ENCODE data around the gene CADPS. TPM values are rescaled to one million over a fixed set of nuclear protein-coding genes. Genes with fewer than 3 reads are reported as not detected.

CADPS gene
- total and polyA plus RNA-seq, 2 experiments from 2014 or later = 2.8 to 8.1 TPM

DNA sequence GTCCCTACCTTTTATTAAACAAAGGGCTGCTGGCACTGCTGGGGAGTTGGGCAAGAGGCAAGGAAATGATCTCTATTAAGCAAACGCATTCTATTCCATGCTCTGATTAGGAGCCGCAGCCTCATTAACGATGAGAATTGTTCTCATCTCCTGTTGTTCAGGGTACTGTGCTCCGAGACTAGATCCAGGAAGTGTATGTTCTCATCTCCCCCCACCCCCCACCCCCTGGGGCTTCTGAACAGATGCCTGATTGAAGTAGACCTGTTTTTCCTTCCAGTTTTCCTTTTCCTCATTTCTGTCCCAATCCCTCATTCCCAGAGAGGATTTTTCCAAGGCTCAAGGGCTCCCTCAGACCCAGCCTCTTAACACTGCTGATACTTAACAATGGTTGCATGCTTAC, 420.3 kb downstream of the CADPS start:
- WGBS (ENCODE audit: low lambda C conversion rate, missing lambda C conversion rate) = 77% methylated on average over 4 of the region's 4 CpGs
- TF ChIP-seq, protein P1, sequence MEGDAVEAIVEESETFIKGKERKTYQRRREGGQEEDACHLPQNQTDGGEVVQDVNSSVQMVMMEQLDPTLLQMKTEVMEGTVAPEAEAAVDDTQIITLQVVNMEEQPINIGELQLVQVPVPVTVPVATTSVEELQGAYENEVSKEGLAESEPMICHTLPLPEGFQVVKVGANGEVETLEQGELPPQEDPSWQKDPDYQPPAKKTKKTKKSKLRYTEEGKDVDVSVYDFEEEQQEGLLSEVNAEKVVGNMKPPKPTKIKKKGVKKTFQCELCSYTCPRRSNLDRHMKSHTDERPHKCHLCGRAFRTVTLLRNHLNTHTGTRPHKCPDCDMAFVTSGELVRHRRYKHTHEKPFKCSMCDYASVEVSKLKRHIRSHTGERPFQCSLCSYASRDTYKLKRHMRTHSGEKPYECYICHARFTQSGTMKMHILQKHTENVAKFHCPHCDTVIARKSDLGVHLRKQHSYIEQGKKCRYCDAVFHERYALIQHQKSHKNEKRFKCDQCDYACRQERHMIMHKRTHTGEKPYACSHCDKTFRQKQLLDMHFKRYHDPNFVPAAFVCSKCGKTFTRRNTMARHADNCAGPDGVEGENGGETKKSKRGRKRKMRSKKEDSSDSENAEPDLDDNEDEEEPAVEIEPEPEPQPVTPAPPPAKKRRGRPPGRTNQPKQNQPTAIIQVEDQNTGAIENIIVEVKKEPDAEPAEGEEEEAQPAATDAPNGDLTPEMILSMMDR (IDR thresholded peaks at IDR 0.05; ENCODE audit: poor library complexity) = no peak
- TF ChIP-seq EZH2 (IDR thresholded peaks at IDR 0.05; ENCODE audit: borderline replicate concordance) (no peak), EZH2phosphoT487 (IDR thresholded peaks at IDR 0.05; ENCODE audit: low read depth, severe bottlenecking, unreplicated experiment) (no peak)
- H2AFZ ChIP-seq = no peak overlapping the region

DNA sequence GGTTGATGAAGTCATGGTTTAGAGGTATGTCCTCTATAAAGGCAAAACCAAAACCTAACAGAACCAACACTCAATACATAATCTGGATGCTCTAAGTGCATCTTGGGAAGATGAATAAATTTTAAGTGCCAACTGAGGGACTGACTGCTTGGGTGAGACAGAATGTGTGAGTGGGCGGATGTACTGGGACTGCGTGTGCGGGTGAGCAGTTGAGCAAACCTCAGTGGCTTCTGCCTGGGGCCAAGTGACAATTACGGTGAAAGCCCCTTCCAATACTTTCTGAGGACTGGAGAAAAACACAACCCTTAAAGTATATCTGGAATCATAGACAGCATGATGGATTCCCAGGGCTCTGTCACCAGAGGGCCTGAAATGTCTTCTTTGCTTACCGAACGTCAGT, 421.8 kb downstream of the CADPS start:
- WGBS (ENCODE audit: low lambda C conversion rate, missing lambda C conversion rate) = 94% methylated on average over 6 of the region's 6 CpGs
- Histone ChIP-seq H3K36me3 (replicated peaks; ENCODE audit: insufficient read depth, low read depth) (no peaks in the 10 kb centered on the region), H3K4me3 (no peak overlapping the region), H3K27ac (no peak overlapping the region), H3K79me2 (no peaks in the 10 kb centered on the region), H3K9me3 (ENCODE audit: low read depth) (no peaks in the 10 kb centered on the region), H3K4me1 (ENCODE audit: insufficient read depth) (no peaks in the 10 kb centered on the region), H3K9me2 (replicated peaks; ENCODE audit: insufficient read depth) (no peaks in the 10 kb centered on the region), H3K27me3 (peaks cover 3% of the 10 kb centered on the region), H2AFZ (no peak overlapping the region), H3K4me2 (no peak overlapping the region), H4K20me1 (ENCODE audit: insufficient read depth, poor library complexity, severe bottlenecking) (no peaks in the 10 kb centered on the region)
- no peak for TF ChIP-seq EZH2 (IDR thresholded peaks at IDR 0.05; ENCODE audit: borderline replicate concordance)
- no peak for DNase-seq (ENCODE audit: low spot score)

More for the DNA sequence above, 420.3 kb downstream of the CADPS start:
- no peaks in the 10 kb centered on the region for H3K36me3 ChIP-seq (replicated peaks; ENCODE audit: insufficient read depth, low read depth)
- no peak for DNase-seq (ENCODE audit: low spot score)
- H3K27ac ChIP-seq = no peak overlapping the region
- H3K4me2 ChIP-seq = no peak overlapping the region
- no peaks in the 10 kb centered on the region for H3K9me3 ChIP-seq (ENCODE audit: low read depth)
- no peak overlapping the region for H3K4me3 ChIP-seq
- no peaks in the 10 kb centered on the region for H3K9me2 ChIP-seq (replicated peaks; ENCODE audit: insufficient read depth)
- H3K4me1 ChIP-seq (ENCODE audit: insufficient read depth) = no peaks in the 10 kb centered on the region
- H4K20me1 ChIP-seq (ENCODE audit: insufficient read depth, poor library complexity, severe bottlenecking) = no peaks in the 10 kb centered on the region
- no peaks in the 10 kb centered on the region for H3K27me3 ChIP-seq
- H3K79me2 ChIP-seq = no peaks in the 10 kb centered on the region

DNA sequence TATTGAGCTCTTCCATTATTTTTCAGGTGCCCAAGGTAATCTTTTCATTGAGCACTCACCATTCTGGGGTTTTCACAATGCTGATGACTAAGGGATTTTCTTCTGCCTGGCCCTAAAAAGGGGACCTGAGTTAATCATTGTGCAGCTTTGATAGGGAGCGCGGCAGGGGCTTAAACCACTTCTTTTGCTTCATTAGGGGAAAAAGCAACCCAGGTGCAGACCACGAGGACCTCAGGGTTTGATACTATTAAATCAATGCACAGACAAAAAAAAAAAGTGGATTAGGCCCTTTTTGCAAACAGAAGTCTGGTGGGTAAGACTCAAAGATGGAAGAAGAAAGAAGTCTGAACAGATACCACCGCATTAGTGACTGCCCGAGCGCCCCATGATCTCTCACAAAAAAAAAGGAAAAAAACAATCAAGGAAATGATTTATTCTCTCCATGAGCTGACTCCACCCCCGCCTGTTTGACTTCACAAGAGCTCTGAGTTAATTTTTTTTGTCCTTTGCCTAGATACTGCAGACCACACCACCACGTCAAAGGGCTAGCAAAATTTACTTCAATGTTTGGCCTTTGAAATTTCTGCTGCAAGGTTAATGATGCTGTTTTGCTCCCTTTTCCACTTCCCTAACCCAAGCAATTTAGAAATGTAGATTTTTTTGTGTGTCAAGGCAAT, 423.9 kb downstream of the CADPS start:
- TF ChIP-seq EZH2phosphoT487 (IDR thresholded peaks at IDR 0.05; ENCODE audit: low read depth, severe bottlenecking, unreplicated experiment) (no peak), EZH2 (IDR thresholded peaks at IDR 0.05; ENCODE audit: borderline replicate concordance) (no peak)
- TF ChIP-seq, protein P1 (IDR thresholded peaks at IDR 0.05; ENCODE audit: poor library complexity) = no peak
- no peaks in the 10 kb centered on the region for H3K9me3 ChIP-seq (ENCODE audit: low read depth)
- DNase-seq (ENCODE audit: low spot score) = no peak
- no peaks in the 10 kb centered on the region for H3K79me2 ChIP-seq
- no peaks in the 10 kb centered on the region for H3K9me2 ChIP-seq (replicated peaks; ENCODE audit: insufficient read depth)
- no peak overlapping the region for H3K27ac ChIP-seq
- H3K4me3 ChIP-seq = no peak overlapping the region
- WGBS (ENCODE audit: low lambda C conversion rate, missing lambda C conversion rate) = 71% methylated on average over 8 of the region's 8 CpGs
- H3K4me2 ChIP-seq = no peak overlapping the region
- peaks cover 3% of the 10 kb centered on the region for H3K27me3 ChIP-seq
- no peaks in the 10 kb centered on the region for H4K20me1 ChIP-seq (ENCODE audit: insufficient read depth, poor library complexity, severe bottlenecking)
- no peaks in the 10 kb centered on the region for H3K4me1 ChIP-seq (ENCODE audit: insufficient read depth)
- no peak overlapping the region for H2AFZ ChIP-seq
- no peaks in the 10 kb centered on the region for H3K36me3 ChIP-seq (replicated peaks; ENCODE audit: insufficient read depth, low read depth)

DNA sequence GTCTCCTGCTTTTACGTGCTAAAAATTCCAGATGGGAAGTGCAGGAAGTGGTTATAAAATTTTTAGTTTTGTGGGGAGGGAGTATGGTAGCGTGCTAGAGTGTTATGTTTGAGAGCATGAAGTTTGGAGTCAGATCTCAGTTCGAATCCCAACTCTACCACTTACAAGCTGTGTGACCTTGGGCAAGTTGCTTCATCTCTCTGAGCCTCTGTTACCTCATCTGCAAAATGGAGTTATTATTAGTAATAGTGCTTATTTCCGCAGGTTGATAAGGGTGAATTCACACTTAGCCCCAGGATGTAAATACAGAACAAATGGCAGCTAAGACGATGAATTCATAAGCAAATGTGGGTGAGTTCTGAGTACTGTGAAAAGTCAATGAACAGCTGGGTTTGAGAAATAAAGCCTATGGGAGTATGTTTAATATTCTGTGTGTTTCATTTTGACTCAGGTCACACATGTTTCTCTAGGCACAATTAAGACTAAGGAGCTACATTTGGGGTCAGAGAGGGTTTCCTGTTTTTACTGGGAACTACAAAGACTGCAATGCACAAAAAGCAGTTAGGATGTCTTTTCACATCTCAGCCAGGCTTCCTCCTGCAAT, 428.8 kb downstream of the CADPS start:
- Histone ChIP-seq H3K27ac (no peak overlapping the region), H3K4me2 (no peak overlapping the region), H3K27me3 (peaks cover 3% of the 10 kb centered on the region), H3K4me1 (ENCODE audit: insufficient read depth) (no peaks in the 10 kb centered on the region), H3K4me3 (no peak overlapping the region), H4K20me1 (ENCODE audit: insufficient read depth, poor library complexity, severe bottlenecking) (no peaks in the 10 kb centered on the region), H3K36me3 (replicated peaks; ENCODE audit: insufficient read depth, low read depth) (no peaks in the 10 kb centered on the region), H3K9me2 (replicated peaks; ENCODE audit: insufficient read depth) (no peaks in the 10 kb centered on the region), H3K79me2 (no peaks in the 10 kb centered on the region), H3K9me3 (ENCODE audit: low read depth) (no peaks in the 10 kb centered on the region), H2AFZ (no peak overlapping the region)
- DNase-seq (ENCODE audit: low spot score) = no peak
- TF ChIP-seq, protein P1 (IDR thresholded peaks at IDR 0.05; ENCODE audit: poor library complexity) = no peak
- TF ChIP-seq EZH2phosphoT487 (IDR thresholded peaks at IDR 0.05; ENCODE audit: low read depth, severe bottlenecking, unreplicated experiment) = no peak
- TF ChIP-seq EZH2 (IDR thresholded peaks at IDR 0.05; ENCODE audit: borderline replicate concordance) = no peak
- WGBS (ENCODE audit: low lambda C conversion rate, missing lambda C conversion rate) = 85% methylated on average over 5 of the region's 5 CpGs

Data from hepatocyte (in vitro differentiated cells).